ENCODE data around the gene LIMCH1. TPM values are rescaled to one million over a fixed set of nuclear protein-coding genes. Genes with fewer than 3 reads are reported as not detected.

LIMCH1 gene
- polyA plus RNA-seq, 1 donor (not counting 4 experiments of a cell fraction or from before 2014, with no cell fraction given) = 1.1 TPM

DNA sequence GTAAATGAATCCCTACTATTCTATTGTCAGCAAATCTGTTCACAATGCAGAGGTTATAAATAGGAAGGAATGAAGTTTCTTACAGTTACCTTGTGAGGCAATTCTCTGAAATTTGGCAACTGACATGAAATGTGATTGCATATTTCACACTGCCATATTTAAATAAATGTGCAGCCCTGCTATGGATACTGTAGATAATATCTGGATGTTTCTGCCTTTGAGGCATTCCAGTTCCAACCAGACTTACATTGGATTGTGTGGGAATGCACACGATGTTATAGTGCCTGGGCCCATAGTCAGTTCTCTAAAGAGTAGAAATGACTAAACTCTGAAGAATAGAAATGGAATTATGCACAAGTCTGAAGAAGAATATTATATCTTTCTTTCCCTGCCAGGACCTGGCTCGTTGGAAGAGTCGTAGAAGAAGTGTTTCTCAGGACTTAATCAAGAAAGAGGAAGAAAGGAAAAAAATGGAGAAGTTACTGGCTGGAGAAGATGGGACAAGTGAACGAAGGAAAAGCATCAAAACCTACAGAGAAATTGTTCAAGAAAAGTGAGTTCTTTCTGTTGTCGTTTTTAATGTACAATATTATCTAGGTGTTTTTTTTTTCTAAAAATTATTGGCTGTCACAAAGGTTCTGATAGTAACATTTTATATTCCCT, 107.9 kb downstream of the LIMCH1 start:
- Histone ChIP-seq H2AFZ (ENCODE audit: control insufficient read depth, low read length) (no peak overlapping the region), H3K79me2 (ENCODE audit: control insufficient read depth, insufficient read depth, low read length) (no peaks in the 10 kb centered on the region), H3K4me3 (ENCODE audit: control insufficient read depth in 2 of 3, extremely low read depth in 1 of 3, insufficient read depth in 2 of 3, low read depth in 1 of 3, low read length in 3 of 3) (no peak overlapping the region), H3K9me1 (ENCODE audit: control insufficient read depth, extremely low read depth, insufficient read depth, low read length) (no peaks in the 10 kb centered on the region), H3K27me3 (ENCODE audit: control insufficient read depth, extremely low read depth, insufficient read depth, low read length) (peaks cover 13% of the 10 kb centered on the region), H3K4me2 (ENCODE audit: control insufficient read depth, extremely low read depth, insufficient read depth, low read depth, low read length) (no peak overlapping the region), H3K27ac (ENCODE audit: control insufficient read depth, insufficient read depth, low read length) (no peak overlapping the region), H3K36me3 (ENCODE audit: control insufficient read depth in 2 of 2, extremely low read depth in 1 of 2, insufficient read depth in 2 of 2, low read length in 2 of 2) (no peaks in the 10 kb centered on the region), H3K9me3 (ENCODE audit: control insufficient read depth, low read depth, low read length) (no peaks in the 10 kb centered on the region), H3K9ac (ENCODE audit: control insufficient read depth, extremely low read depth, insufficient read depth, low read length) (no peak overlapping the region), H3K4me1 (ENCODE audit: control insufficient read depth, extremely low read depth, insufficient read depth, low read length) (no peaks in the 10 kb centered on the region), H4K20me1 (ENCODE audit: control insufficient read depth, extremely low read depth, insufficient read depth, low read length) (no peaks in the 10 kb centered on the region)
- TF ChIP-seq, protein P1, sequence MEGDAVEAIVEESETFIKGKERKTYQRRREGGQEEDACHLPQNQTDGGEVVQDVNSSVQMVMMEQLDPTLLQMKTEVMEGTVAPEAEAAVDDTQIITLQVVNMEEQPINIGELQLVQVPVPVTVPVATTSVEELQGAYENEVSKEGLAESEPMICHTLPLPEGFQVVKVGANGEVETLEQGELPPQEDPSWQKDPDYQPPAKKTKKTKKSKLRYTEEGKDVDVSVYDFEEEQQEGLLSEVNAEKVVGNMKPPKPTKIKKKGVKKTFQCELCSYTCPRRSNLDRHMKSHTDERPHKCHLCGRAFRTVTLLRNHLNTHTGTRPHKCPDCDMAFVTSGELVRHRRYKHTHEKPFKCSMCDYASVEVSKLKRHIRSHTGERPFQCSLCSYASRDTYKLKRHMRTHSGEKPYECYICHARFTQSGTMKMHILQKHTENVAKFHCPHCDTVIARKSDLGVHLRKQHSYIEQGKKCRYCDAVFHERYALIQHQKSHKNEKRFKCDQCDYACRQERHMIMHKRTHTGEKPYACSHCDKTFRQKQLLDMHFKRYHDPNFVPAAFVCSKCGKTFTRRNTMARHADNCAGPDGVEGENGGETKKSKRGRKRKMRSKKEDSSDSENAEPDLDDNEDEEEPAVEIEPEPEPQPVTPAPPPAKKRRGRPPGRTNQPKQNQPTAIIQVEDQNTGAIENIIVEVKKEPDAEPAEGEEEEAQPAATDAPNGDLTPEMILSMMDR (optimal IDR thresholded peaks at IDR 0.05 in 1 of 3, IDR thresholded peaks at IDR 0.05 in 1 of 3, conservative IDR thresholded peaks at IDR 0.05 in 1 of 3; ENCODE audit: extremely low read depth in 1 of 3, insufficient read depth in 2 of 3, low read length in 3 of 3) = no peak
- TF ChIP-seq EZH2 (IDR thresholded peaks at IDR 0.05; ENCODE audit: low read length) = no peak
- dilution Hi-C loops (cut with MboI; ENCODE audit: extremely low pct_ligation_motif_present, low sequenced_read_pairs) = no loop called here
- FAIRE-seq (no peak), DNase-seq (ENCODE audit: low read depth, low spot score) (no peak)

GRCh38 chr4:41646862-41647261, 108.9 kb downstream of the LIMCH1 start:
- Histone ChIP-seq H3K9me3 (ENCODE audit: control insufficient read depth, low read depth, low read length) (no peaks in the 10 kb centered on the region), H3K27ac (ENCODE audit: control insufficient read depth, insufficient read depth, low read length) (no peak overlapping the region), H2AFZ (ENCODE audit: control insufficient read depth, low read length) (no peak overlapping the region), H4K20me1 (ENCODE audit: control insufficient read depth, extremely low read depth, insufficient read depth, low read length) (no peaks in the 10 kb centered on the region), H3K4me2 (ENCODE audit: control insufficient read depth, extremely low read depth, insufficient read depth, low read depth, low read length) (no peak overlapping the region), H3K9ac (ENCODE audit: control insufficient read depth, extremely low read depth, insufficient read depth, low read length) (no peak overlapping the region), H3K4me3 (ENCODE audit: control insufficient read depth in 2 of 3, extremely low read depth in 1 of 3, insufficient read depth in 2 of 3, low read depth in 1 of 3, low read length in 3 of 3) (no peak overlapping the region), H3K4me1 (ENCODE audit: control insufficient read depth, extremely low read depth, insufficient read depth, low read length) (no peaks in the 10 kb centered on the region), H3K79me2 (ENCODE audit: control insufficient read depth, insufficient read depth, low read length) (no peaks in the 10 kb centered on the region), H3K27me3 (ENCODE audit: control insufficient read depth, extremely low read depth, insufficient read depth, low read length) (peaks cover 13% of the 10 kb centered on the region), H3K36me3 (ENCODE audit: control insufficient read depth in 2 of 2, extremely low read depth in 1 of 2, insufficient read depth in 2 of 2, low read length in 2 of 2) (no peaks in the 10 kb centered on the region), H3K9me1 (ENCODE audit: control insufficient read depth, extremely low read depth, insufficient read depth, low read length) (no peaks in the 10 kb centered on the region)
- dilution Hi-C loops (cut with MboI; ENCODE audit: extremely low pct_ligation_motif_present, low sequenced_read_pairs) = no loop called here
- DNase-seq (ENCODE audit: low read depth, low spot score) = no peak
- TF ChIP-seq, protein P1 (optimal IDR thresholded peaks at IDR 0.05 in 1 of 3, IDR thresholded peaks at IDR 0.05 in 1 of 3, conservative IDR thresholded peaks at IDR 0.05 in 1 of 3; ENCODE audit: extremely low read depth in 1 of 3, insufficient read depth in 2 of 3, low read length in 3 of 3) = no peak
- no peak for FAIRE-seq

All from keratinocyte (primary cell).